ENCODE results near the gene OPCML.

- TF ChIP-seq, protein P1, sequence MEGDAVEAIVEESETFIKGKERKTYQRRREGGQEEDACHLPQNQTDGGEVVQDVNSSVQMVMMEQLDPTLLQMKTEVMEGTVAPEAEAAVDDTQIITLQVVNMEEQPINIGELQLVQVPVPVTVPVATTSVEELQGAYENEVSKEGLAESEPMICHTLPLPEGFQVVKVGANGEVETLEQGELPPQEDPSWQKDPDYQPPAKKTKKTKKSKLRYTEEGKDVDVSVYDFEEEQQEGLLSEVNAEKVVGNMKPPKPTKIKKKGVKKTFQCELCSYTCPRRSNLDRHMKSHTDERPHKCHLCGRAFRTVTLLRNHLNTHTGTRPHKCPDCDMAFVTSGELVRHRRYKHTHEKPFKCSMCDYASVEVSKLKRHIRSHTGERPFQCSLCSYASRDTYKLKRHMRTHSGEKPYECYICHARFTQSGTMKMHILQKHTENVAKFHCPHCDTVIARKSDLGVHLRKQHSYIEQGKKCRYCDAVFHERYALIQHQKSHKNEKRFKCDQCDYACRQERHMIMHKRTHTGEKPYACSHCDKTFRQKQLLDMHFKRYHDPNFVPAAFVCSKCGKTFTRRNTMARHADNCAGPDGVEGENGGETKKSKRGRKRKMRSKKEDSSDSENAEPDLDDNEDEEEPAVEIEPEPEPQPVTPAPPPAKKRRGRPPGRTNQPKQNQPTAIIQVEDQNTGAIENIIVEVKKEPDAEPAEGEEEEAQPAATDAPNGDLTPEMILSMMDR (IDR thresholded peaks at IDR 0.05; ENCODE audit: low read length) = no peak
- TF ChIP-seq EZH2 (IDR thresholded peaks at IDR 0.05; ENCODE audit: borderline replicate concordance, low read length) = no peak
Measured at GRCh38 chr11:132579136-132579535, 953.2 kb downstream of the OPCML start.

Data from OCI-LY1 (cell line).